AG04450 (cell line): ENCODE data around the gene GPX1. TPM values are rescaled to one million over a fixed set of nuclear protein-coding genes. Genes with fewer than 3 reads are reported as not detected.

ENCODE experiments used
- CTCF ChIA-PET: fragments of 300-600, 350-600 bp; formaldehyde crosslinking; extraction: SDS; loops from one replicate; lab custom pipeline; 2022; ENCODE audit warnings: antibody characterized with exemption, inconsistent platforms; lab: Charles Lee
- POLR2A ChIA-PET: fragments of 350-600 bp; formaldehyde crosslinking; extraction: SDS; loops from one replicate; lab custom pipeline; 2021; ENCODE audit warnings: antibody characterized with exemption, inconsistent platforms; lab: Yijun Ruan, JAX
- DNase-seq: peaks from one replicate; pipeline ENCODE4 v3.0.0-alpha.2; 2011; ENCODE audit warnings: low read depth, low spot score
- H3K27ac ChIP-seq: one replicate; pipeline ENCODE4 v1.5.1; 2012; ENCODE audit warnings: low read depth, low read length, control low read depth
- H3K27me3 ChIP-seq: one replicate; pipeline ENCODE4 v1.6.0; 2012; ENCODE audit warnings: low read length; ENCODE audit not compliant: control insufficient read depth, insufficient read depth
- H3K4me3 ChIP-seq: 2 replicates; pipeline ENCODE4 v1.5.1; 2011; ENCODE audit warnings: mild to moderate bottlenecking, low read depth, low read length, control low read depth
- H3K9me3 ChIP-seq: 2 replicates; pipeline ENCODE4 v1.5.1; 2012; ENCODE audit warnings: low read length; ENCODE audit not compliant: control insufficient read depth, insufficient read depth
- polyA plus RNA-seq: library from polyadenylated mRNA; depleted of rRNA; stranded (reverse); fragments of >200 nt; gene quantifications from 2 replicates; pipeline ENCODE4 v1.2.3, GENCODE V29; 2011
- TF ChIP-seq, protein P1 (sequence below): IDR thresholded peaks from 2 replicates; pipeline ENCODE4 v1.5.1; 2011; ENCODE audit warnings: low read depth, low read length, control low read depth, inconsistent platforms

Gene GPX1
- polyA plus RNA-seq, 1 experiment: 434 TPM

DNA sequence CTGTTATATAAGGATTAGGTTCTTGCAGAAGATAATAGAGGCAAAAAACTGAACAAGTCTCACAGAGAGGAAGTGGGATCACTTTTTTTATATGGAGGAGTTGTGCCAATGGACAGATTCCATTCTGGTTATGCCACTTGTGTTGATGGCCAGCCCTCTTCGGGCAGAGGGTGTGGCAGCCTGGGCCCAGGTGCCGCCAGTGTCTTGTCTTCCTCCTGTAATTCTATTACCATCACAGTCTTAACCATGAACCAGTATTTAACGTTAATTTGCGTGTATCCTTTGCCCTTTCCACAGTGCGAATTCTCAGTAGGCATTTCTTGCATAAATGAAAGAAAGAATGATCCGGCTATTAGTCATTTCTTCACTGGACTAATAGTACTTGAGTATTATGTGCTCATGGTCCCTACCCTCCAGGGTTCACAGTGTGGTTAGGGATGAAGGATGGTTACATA lies 11.3 kb downstream of the GPX1 start:
- no peak for DNase-seq
- ChIA-PET POLR2A (no interaction called here), CTCF (no interaction called here)
- no peaks in the 10 kb centered on the region for H3K9me3 ChIP-seq
- no peaks in the 10 kb centered on the region for H3K27me3 ChIP-seq
- TF ChIP-seq, protein P1, sequence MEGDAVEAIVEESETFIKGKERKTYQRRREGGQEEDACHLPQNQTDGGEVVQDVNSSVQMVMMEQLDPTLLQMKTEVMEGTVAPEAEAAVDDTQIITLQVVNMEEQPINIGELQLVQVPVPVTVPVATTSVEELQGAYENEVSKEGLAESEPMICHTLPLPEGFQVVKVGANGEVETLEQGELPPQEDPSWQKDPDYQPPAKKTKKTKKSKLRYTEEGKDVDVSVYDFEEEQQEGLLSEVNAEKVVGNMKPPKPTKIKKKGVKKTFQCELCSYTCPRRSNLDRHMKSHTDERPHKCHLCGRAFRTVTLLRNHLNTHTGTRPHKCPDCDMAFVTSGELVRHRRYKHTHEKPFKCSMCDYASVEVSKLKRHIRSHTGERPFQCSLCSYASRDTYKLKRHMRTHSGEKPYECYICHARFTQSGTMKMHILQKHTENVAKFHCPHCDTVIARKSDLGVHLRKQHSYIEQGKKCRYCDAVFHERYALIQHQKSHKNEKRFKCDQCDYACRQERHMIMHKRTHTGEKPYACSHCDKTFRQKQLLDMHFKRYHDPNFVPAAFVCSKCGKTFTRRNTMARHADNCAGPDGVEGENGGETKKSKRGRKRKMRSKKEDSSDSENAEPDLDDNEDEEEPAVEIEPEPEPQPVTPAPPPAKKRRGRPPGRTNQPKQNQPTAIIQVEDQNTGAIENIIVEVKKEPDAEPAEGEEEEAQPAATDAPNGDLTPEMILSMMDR: no peak
- no peak overlapping the region for H3K4me3 ChIP-seq
- no peak overlapping the region for H3K27ac ChIP-seq

DNA sequence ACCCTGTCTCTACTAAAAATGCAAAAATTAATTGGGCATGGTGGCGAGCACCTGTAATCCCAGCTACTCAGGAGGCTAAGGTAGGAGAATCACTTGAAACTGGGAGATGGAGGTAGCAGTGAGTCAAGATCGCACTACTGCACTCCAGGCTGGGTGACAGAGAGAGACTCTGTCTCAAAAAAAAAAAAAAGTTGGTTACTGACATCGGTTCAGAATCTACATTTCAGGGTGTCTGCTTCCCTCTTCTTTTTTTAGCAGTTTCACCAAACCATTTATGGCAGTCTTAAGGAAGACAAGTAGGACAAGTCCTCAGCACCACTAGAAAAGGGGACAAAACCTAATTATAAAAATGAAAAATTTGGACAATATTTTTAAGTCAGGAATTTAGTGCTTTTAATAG lies 15.0 kb downstream of the GPX1 start:
- Histone ChIP-seq H3K9me3 (no peaks in the 10 kb centered on the region), H3K4me3 (no peak overlapping the region), H3K27me3 (no peaks in the 10 kb centered on the region), H3K27ac (no peak overlapping the region)
- POLR2A ChIA-PET: interaction anchor here (0.7 kb wide), 1 partner anchor 239 kb away, joined by 9 read pairs; the partner anchor contains the start of gene QARS1
- TF ChIP-seq, protein P1: no peak
- CTCF ChIA-PET: interaction anchor here (0.5 to 2.5 kb wide), 3 partner anchors 36 to 111 kb away, joined by 3 to 11 read pairs (median 3); no protein-coding TSS in a partner anchor
- no peak for DNase-seq

DNA sequence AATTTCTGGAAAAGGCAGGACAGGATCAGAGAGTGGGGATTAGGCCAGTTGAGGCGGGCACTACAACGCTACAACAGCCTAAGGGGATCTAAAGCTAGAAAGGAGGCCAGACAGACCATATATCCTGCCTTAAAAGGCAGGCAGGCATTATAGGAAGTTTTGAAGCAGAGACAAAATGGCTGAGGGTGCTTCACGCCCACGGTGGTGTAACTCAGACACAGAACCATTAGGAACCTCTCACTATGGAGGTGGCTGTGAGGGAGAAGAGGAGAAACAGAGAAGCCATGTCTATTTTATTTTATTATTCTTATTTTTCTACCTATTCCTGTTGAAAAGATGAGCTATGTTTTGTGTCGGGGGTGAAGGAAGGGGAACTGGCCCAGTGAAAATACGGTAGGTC lies 16.2 kb downstream of the GPX1 start:
- ChIA-PET CTCF (interaction anchor here (2.5 kb wide), 1 partner anchor 107 kb away, joined by 11 read pairs; no protein-coding TSS in a partner anchor), POLR2A (interaction anchor here (0.7 kb wide), 1 partner anchor 17 kb away, joined by 9 read pairs; no protein-coding TSS in a partner anchor)

DNA sequence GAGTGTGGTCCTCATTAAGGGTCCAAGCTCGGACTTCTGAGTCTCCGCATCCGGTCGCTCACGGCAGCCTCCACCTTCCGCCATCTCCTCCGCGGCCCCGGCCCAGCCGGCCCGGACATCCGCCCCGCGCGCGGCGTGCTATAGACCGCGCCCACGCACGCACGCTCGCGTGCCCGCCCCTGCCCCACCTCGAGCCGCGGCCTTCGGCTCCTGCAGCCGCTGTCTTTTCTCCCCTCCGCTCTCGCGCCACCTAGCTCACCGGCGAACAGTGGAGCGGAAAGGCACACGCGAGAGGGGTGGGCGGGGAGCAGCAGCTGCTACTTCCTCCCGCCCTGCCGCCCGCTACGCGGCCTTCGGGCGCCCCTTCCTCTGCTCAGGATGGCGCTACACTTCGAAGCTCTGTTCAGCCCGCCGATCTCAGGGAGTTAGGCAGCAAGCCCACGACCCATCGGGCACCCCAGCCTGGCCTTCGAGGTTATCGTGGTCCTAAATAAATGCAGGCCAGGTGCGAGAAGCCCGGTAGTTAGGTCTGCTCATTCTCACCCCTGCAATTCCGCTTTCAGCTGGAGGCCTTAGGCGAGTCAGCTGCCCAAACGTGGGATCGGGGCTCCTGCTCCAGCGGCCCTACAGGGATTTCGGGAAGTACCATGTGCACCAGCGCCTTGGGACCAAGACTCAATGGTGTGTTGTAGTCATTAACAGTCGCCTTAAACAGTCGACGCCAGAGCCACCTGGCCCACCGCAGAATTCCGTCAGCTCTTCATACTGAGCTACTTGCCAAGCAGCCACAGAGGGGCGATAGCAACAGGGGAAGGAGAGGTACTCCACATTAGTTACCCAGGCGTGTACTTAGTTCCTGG lies 18.0 kb downstream of the GPX1 start, which contains the start of gene USP4:
Gene USP4, minus strand, starts transcription at position 113 of the 860 bp plus-strand sequence. Its CDS starts 29 bp downstream, at position 84.
- peak within 1 kb of the TSS; percentile 95 for H3K27ac ChIP-seq
- H3K27me3 ChIP-seq: no peaks in the 10 kb centered on the region
- POLR2A ChIA-PET: interaction anchor here (0.9 to 2.3 kb wide), 9 partner anchors 11 to 319 kb away, joined by 3 to 27 read pairs (median 7); partner anchors contain the start of genes GPX1, QRICH1, RHOA and TCTA
- peak within 1 kb of the TSS; percentile 68 for H3K4me3 ChIP-seq
- CTCF ChIA-PET: interaction anchor here (0.5 to 3.1 kb wide), 18 partner anchors 9 to 200 kb away, joined by 3 to 43 read pairs (median 4); partner anchors contain the start of genes NICN1, RHOA and TCTA
- DNase-seq: peak; percentile 66
- no peaks in the 10 kb centered on the region for H3K9me3 ChIP-seq
- TF ChIP-seq, protein P1: peak; percentile 61

More for the DNA sequence above, 16.2 kb downstream of the GPX1 start:
- TF ChIP-seq, protein P1: no peak
- Histone ChIP-seq H3K27ac (no peak overlapping the region), H3K27me3 (no peaks in the 10 kb centered on the region), H3K9me3 (no peaks in the 10 kb centered on the region), H3K4me3 (no peak overlapping the region)
- DNase-seq: no peak
